K562 (cell line): ENCODE data around the gene SAP30BP. TPM values are rescaled to one million over a fixed set of nuclear protein-coding genes. Genes with fewer than 3 reads are reported as not detected.

Source experiments
- ATF4 ChIP-seq: fragments of 450-650 bp; formaldehyde crosslinking; IDR thresholded peaks from 2 replicates; pipeline ENCODE4 v1.4.0; 2022; ENCODE audit warnings: mild to moderate bottlenecking, moderate library complexity
- BHLHE40 ChIP-seq: IDR thresholded peaks from 2 replicates; pipeline ENCODE4 v1.6.1; 2011; ENCODE audit warnings: low read length, improper control_type of control experiment
- CBX3 ChIP-seq, 2 experiments: IDR thresholded peaks; 1 replicate in 1 of 2; 2 replicates in 1 of 2; pipeline ENCODE4 v1.6.1; 2012; ENCODE audit warnings: inconsistent platforms in 2 of 2, low read length in 2 of 2, borderline replicate concordance in 1 of 2, control low read depth in 1 of 2
- E2F6 ChIP-seq, 2 experiments: IDR thresholded peaks; 2 replicates each; pipeline ENCODE4 v1.6.1; 2011; ENCODE audit warnings: borderline replicate concordance in 1 of 2, control low read depth in 1 of 2, low read depth in 1 of 2, low read length in 1 of 2, mild to moderate bottlenecking in 1 of 2, mixed read lengths in 1 of 2, moderate library complexity in 1 of 2; ENCODE audit not compliant: insufficient read depth in 1 of 2, insufficient read length in 1 of 2, poor library complexity in 1 of 2, severe bottlenecking in 1 of 2; ENCODE audit errors: extremely low read depth in 1 of 2
- FOXK1 ChIP-seq: sonication (generic); formaldehyde crosslinking; IDR thresholded peaks from 2 replicates; pipeline ENCODE4 v1.8.0; 2022; ENCODE audit warnings: missing genetic modification reagents, mild to moderate bottlenecking, borderline replicate concordance
- PHF21A ChIP-seq: fragments of 450-650 bp; IDR thresholded peaks from 2 replicates; pipeline ENCODE4 v1.6.1; 2017; ENCODE audit warnings: low read depth, borderline replicate concordance
- SUPT5H ChIP-seq: fragments of 450-650 bp; IDR thresholded peaks from 2 replicates; pipeline ENCODE4 v1.6.1; 2016
- ZKSCAN3 ChIP-seq: fragments of 250-450 bp; sonication (Bioruptor Pico); IDR thresholded peaks from 2 replicates; pipeline ENCODE4 v1.4.0; 2020
- ZNF263 ChIP-seq: sonication (generic); formaldehyde crosslinking; IDR thresholded peaks from 2 replicates; pipeline ENCODE4 v1.8.0; 2022; ENCODE audit warnings: mild to moderate bottlenecking, missing genetic modification reagents, borderline replicate concordance
- ZNF347 ChIP-seq: fragments of 450-650 bp; formaldehyde crosslinking; IDR thresholded peaks from 2 replicates; pipeline ENCODE4 v1.4.0; 2020; ENCODE audit warnings: low read depth, mild to moderate bottlenecking, moderate library complexity
- ZNF511 ChIP-seq: sonication (generic); formaldehyde crosslinking; IDR thresholded peaks from 2 replicates; pipeline ENCODE4 v1.8.0; 2022; ENCODE audit warnings: mild to moderate bottlenecking, missing genetic modification reagents
- polyA plus RNA-seq, 8 experiments: library from polyadenylated mRNA; depleted of rRNA in 4 of 8; stranded (reverse) in 5 of 8; unstranded in 3 of 8; fragments of >200 nt; fragmentation: Nextera tagmentation in 2 of 8; fragmentation: Illumina TruSeq in 1 of 8; extraction: Ambion mirVana in 2 of 8; extraction: Trizol in 1 of 8; gene quantifications; 2 replicates each; pipeline versions ENCODE4 v1.2.1 to v1.2.3, GENCODE V29; 2011 to 2014; ENCODE audit warnings: inconsistent platforms in 1 of 8, missing spikeins in 1 of 8
- total RNA-seq, 7 experiments: library from RNA; depleted of rRNA in 6 of 7; stranded (reverse); fragments of >200 nt in 6 of 7; fragmentation: Illumina TruSeq in 2 of 7; extraction: Trizol in 2 of 7; gene quantifications; 2 replicates each; pipeline versions ENCODE4 v1.2.1 to v1.2.3, GENCODE V29; 2011 to 2021; ENCODE audit warnings: low replicate concordance in 1 of 7
- TF ChIP-seq, protein P1 (sequence below), 2 experiments: fragments of 450-650 bp in 1 of 2; sonication (generic) in 1 of 2; formaldehyde crosslinking in 1 of 2; IDR thresholded peaks in 1 of 2; conservative IDR thresholded peaks in 1 of 2; 2 replicates each; pipeline versions ENCODE4 v1.6.1 to v1.8.1; 2016 to 2023; ENCODE audit warnings: mild to moderate bottlenecking in 2 of 2, moderate library complexity in 2 of 2, inconsistent platforms in 1 of 2, missing genetic modification reagents in 1 of 2

Gene SAP30BP
- total and polyA plus RNA-seq, 9 of the 15 experiments (the other 6 are each of a cell fraction or from before 2014, with no cell fraction given) = 45.3 to 154 (median 71.7) TPM

- TF ChIP-seq, protein P1, sequence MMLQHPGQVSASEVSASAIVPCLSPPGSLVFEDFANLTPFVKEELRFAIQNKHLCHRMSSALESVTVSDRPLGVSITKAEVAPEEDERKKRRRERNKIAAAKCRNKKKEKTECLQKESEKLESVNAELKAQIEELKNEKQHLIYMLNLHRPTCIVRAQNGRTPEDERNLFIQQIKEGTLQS (IDR thresholded peaks at IDR 0.05) = 0 out of 2 replicates have a peak, but pooled peaks have one; percentile 26
- TF ChIP-seq, protein P1 (CRISPR knock-in tag; conservative IDR thresholded peaks at IDR 0.05) = no peak
- peak; percentile 81; the same call in 1 of the 2 replicates for TF ChIP-seq FOXK1 (CRISPR knock-in tag)
- TF ChIP-seq ZNF511 (CRISPR knock-in tag) = peak; percentile 29; the same call in 1 of the 2 replicates
- TF ChIP-seq ZNF347 = no peak
- TF ChIP-seq ZNF263 (CRISPR knock-in tag) = peak; percentile 34; the same call in 1 of the 2 replicates
- TF ChIP-seq CBX3 (IDR thresholded peaks at IDR 0.05; ENCODE audit: borderline replicate concordance in 1 of 2, low read length in 2 of 2) = no peak
- peak; percentile 87 to 91 for TF ChIP-seq E2F6 (IDR thresholded peaks at IDR 0.05; ENCODE audit: borderline replicate concordance in 1 of 2, extremely low read depth in 1 of 2, insufficient read depth in 1 of 2, insufficient read length in 1 of 2, low read depth in 1 of 2, low read length in 1 of 2, poor library complexity in 1 of 2, severe bottlenecking in 1 of 2)
- TF ChIP-seq SUPT5H = 0 out of 2 replicates have a peak, but pooled peaks have one; percentile 31
- no peak for TF ChIP-seq ATF4 (CRISPR knock-in tag)
- TF ChIP-seq ZKSCAN3 (CRISPR knock-in tag) = no peak
- peak; percentile 84 for TF ChIP-seq BHLHE40
- TF ChIP-seq PHF21A = no peak
These were observed 87.5 kb downstream of the SAP30BP start (continued) for GRCh38 chr17:75754378-75755204.
